Omental fat pad (tissue), 4 donors: Measurements from ENCODE around the gene BPGM. TPM values are rescaled to one million over a fixed set of nuclear protein-coding genes. Genes with fewer than 3 reads are reported as not detected.

ENCODE experiments used
- ATAC-seq: fragments of 150-250 bp; one replicate; pipeline ENCODE4 v1.9.1; 2016; ENCODE audit warnings: mild to moderate bottlenecking, moderate library complexity; ENCODE audit not compliant: low FRiP score
- DNase-seq: peaks from one replicate; pipeline ENCODE4 v3.0.0-alpha.2; 2019; ENCODE audit warnings: low spot score
- CTCF ChIP-seq, 3 donors: fragments of 450-650 bp; IDR thresholded peaks; one replicate each; pipeline ENCODE4 v1.5.1; 2016 to 2017; ENCODE audit warnings: antibody characterized with exemption in 3 of 3, mild to moderate bottlenecking in 3 of 3, moderate library complexity in 2 of 3
- total RNA-seq, 4 donors: library from RNA; depleted of rRNA; stranded (reverse); fragments of >200 nt; gene quantifications; one replicate each; pipeline ENCODE4 v1.1.0, GENCODE V29; 2016

BPGM gene
- total RNA-seq, 4 donors from 2014 or later, result 6.6 to 20.0 (median 13.5) TPM

DNA sequence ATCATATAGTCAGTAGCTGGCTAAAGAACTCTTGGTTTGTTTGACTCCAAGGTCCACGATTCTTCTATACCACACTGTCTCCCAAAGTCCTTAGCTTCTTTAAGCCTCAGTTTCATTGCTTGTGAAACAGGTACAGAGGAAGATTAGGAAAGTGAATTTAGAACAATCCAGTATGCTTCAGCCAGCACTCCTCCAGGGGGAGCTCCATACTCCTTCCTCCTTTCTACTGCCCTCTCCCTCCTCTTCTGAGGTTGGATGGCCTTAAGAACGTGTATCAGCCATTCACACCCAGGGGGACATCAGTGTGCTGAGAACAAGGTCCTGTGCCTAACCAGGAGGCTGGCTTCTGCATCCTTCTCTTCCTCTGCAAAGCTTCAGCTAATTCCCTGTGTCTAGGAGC, 78.0 kb downstream of the BPGM start:
- ATAC-seq (no peak), DNase-seq (no peak)
- no peak for TF ChIP-seq CTCF (IDR thresholded peaks at IDR 0.05)

- no peak for TF ChIP-seq CTCF (IDR thresholded peaks at IDR 0.05)
- DNase-seq, result no peak
- ATAC-seq, result no peak
Measured at GRCh38 chr7:134726581-134726980, 79.9 kb downstream of the BPGM start.

DNA sequence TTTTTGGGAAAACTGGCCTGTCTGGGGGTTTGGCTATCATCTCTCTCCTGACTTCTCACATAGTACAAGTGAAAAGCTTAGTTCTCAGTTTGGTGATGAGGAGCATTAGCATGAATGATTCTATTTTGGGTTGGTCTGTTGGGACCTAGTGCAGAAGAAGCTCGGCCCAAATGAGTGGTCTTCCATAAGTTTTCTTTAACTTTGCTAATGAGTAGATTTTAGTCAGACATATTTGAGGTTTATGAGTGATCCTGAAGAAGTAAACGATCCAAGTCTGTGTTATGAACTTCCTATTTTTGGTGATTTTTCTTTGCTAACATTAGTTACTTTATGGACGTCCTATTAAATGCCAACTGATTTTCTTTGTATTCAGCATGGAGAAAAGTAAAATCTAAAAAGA, 81.1 kb downstream of the BPGM start:
- no peak for TF ChIP-seq CTCF (IDR thresholded peaks at IDR 0.05)
- DNase-seq (no peak), ATAC-seq (no peak)

Other genes with a start within 250 kb of the BPGM start
- 100 to 1,000 TPM in 3 of 4 donors, 10 to 100 TPM in 1; 66.0 to 110 (median 104) TPM for gene AKR1B1, start 187.8 kb upstream of the BPGM start, total RNA-seq
- 1 to 10 TPM in 2 of 4 donors, not detected in 2; 1.1 to 1.7 TPM for gene AKR1B10, start 119.3 kb upstream of the BPGM start, total RNA-seq
- not detected for gene AKR1B15, start 97.7 kb upstream of the BPGM start, total RNA-seq
- gene CALD1, start 132.8 kb downstream of the BPGM start, total RNA-seq, result 100 to 1,000 TPM; 195 to 347 (median 250) TPM